ENCODE results near the gene E2F8. TPM values are rescaled to one million over a fixed set of nuclear protein-coding genes. Genes with fewer than 3 reads are reported as not detected.

E2F8 gene
- total RNA-seq, 1 donor from 2014 or later: 0.27 TPM

GRCh38 chr11:19244621-19245020 is 3.9 kb upstream of the E2F8 start:
- Histone ChIP-seq H3K4me3 (ENCODE audit: insufficient read depth, low read depth, low read length) (no peak overlapping the region), H3K36me3 (ENCODE audit: insufficient read depth, low read length) (no peaks in the 10 kb centered on the region), H3K9ac (ENCODE audit: low read length) (no peak overlapping the region), H4K20me1 (ENCODE audit: insufficient read depth, low read length) (no peaks in the 10 kb centered on the region), H2AFZ (ENCODE audit: low read depth, low read length) (no peak overlapping the region), H3K79me2 (ENCODE audit: insufficient read depth, low read length) (no peaks in the 10 kb centered on the region), H3K4me1 (ENCODE audit: insufficient read depth, low read length) (peaks cover 8% of the 10 kb centered on the region), H3K27me3 (ENCODE audit: insufficient read depth, low read length) (peaks cover 31% of the 10 kb centered on the region), H3K27ac (ENCODE audit: low read depth, low read length) (no peak overlapping the region), H3K4me2 (ENCODE audit: low read length) (no peak overlapping the region), H3K9me3 (ENCODE audit: insufficient read depth, low read depth, low read length) (no peaks in the 10 kb centered on the region)
- peaks cover 2% of the 10 kb centered on the region for H3K9me3 Mint-ChIP-seq (ENCODE audit: unreplicated experiment)
- DNase-seq (ENCODE audit: low read depth) (no peak), FAIRE-seq (no peak)
- no peak overlapping the region for H3K27ac Mint-ChIP-seq (ENCODE audit: unreplicated experiment)
- peaks cover under 1% of the 10 kb centered on the region for H3K36me3 Mint-ChIP-seq (ENCODE audit: low read depth, unreplicated experiment)
- H3K4me1 Mint-ChIP-seq (ENCODE audit: low read depth, unreplicated experiment): peaks cover 10% of the 10 kb centered on the region
- TF ChIP-seq, protein P1, sequence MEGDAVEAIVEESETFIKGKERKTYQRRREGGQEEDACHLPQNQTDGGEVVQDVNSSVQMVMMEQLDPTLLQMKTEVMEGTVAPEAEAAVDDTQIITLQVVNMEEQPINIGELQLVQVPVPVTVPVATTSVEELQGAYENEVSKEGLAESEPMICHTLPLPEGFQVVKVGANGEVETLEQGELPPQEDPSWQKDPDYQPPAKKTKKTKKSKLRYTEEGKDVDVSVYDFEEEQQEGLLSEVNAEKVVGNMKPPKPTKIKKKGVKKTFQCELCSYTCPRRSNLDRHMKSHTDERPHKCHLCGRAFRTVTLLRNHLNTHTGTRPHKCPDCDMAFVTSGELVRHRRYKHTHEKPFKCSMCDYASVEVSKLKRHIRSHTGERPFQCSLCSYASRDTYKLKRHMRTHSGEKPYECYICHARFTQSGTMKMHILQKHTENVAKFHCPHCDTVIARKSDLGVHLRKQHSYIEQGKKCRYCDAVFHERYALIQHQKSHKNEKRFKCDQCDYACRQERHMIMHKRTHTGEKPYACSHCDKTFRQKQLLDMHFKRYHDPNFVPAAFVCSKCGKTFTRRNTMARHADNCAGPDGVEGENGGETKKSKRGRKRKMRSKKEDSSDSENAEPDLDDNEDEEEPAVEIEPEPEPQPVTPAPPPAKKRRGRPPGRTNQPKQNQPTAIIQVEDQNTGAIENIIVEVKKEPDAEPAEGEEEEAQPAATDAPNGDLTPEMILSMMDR (IDR thresholded peaks at IDR 0.05; ENCODE audit: insufficient read depth, low read depth, low read length): no peak
- TF ChIP-seq EZH2 (IDR thresholded peaks at IDR 0.05; ENCODE audit: insufficient read depth, low read length): no peak
- H3K27me3 Mint-ChIP-seq (ENCODE audit: low read depth, unreplicated experiment): peaks cover 27% of the 10 kb centered on the region
- H3K4me3 Mint-ChIP-seq (ENCODE audit: unreplicated experiment): no peak overlapping the region

GRCh38 chr11:19244084-19244483 is 3.3 kb upstream of the E2F8 start:
- Histone ChIP-seq H3K4me2 (ENCODE audit: low read length) (no peak overlapping the region), H3K9me3 (ENCODE audit: insufficient read depth, low read depth, low read length) (no peaks in the 10 kb centered on the region), H3K4me1 (ENCODE audit: insufficient read depth, low read length) (peaks cover 8% of the 10 kb centered on the region), H3K4me3 (ENCODE audit: insufficient read depth, low read depth, low read length) (no peak overlapping the region), H3K36me3 (ENCODE audit: insufficient read depth, low read length) (no peaks in the 10 kb centered on the region), H4K20me1 (ENCODE audit: insufficient read depth, low read length) (no peaks in the 10 kb centered on the region), H2AFZ (ENCODE audit: low read depth, low read length) (no peak overlapping the region), H3K9ac (ENCODE audit: low read length) (no peak overlapping the region), H3K27me3 (ENCODE audit: insufficient read depth, low read length) (peaks cover 31% of the 10 kb centered on the region), H3K27ac (ENCODE audit: low read depth, low read length) (no peak overlapping the region), H3K79me2 (ENCODE audit: insufficient read depth, low read length) (no peaks in the 10 kb centered on the region)
- Mint-ChIP-seq H3K4me3 (ENCODE audit: unreplicated experiment) (no peak overlapping the region), H3K27me3 (ENCODE audit: low read depth, unreplicated experiment) (peaks cover 31% of the 10 kb centered on the region), H3K36me3 (ENCODE audit: low read depth, unreplicated experiment) (no peaks in the 10 kb centered on the region), H3K9me3 (ENCODE audit: unreplicated experiment) (no peaks in the 10 kb centered on the region), H3K4me1 (ENCODE audit: low read depth, unreplicated experiment) (peaks cover 10% of the 10 kb centered on the region), H3K27ac (ENCODE audit: unreplicated experiment) (no peak overlapping the region)
- FAIRE-seq (no peak), DNase-seq (ENCODE audit: low read depth) (no peak)
- TF ChIP-seq, protein P1 (IDR thresholded peaks at IDR 0.05; ENCODE audit: insufficient read depth, low read depth, low read length): no peak
- no peak for TF ChIP-seq EZH2 (IDR thresholded peaks at IDR 0.05; ENCODE audit: insufficient read depth, low read length)

- Mint-ChIP-seq H3K9me3 (ENCODE audit: unreplicated experiment) (no peaks in the 10 kb centered on the region), H3K27me3 (ENCODE audit: low read depth, unreplicated experiment) (peaks cover 31% of the 10 kb centered on the region), H3K27ac (ENCODE audit: unreplicated experiment) (no peak overlapping the region), H3K4me1 (ENCODE audit: low read depth, unreplicated experiment) (peaks cover 10% of the 10 kb centered on the region), H3K36me3 (ENCODE audit: low read depth, unreplicated experiment) (no peaks in the 10 kb centered on the region), H3K4me3 (ENCODE audit: unreplicated experiment) (no peak overlapping the region)
- Histone ChIP-seq H4K20me1 (ENCODE audit: insufficient read depth, low read length) (no peaks in the 10 kb centered on the region), H3K9me3 (ENCODE audit: insufficient read depth, low read depth, low read length) (no peaks in the 10 kb centered on the region), H3K36me3 (ENCODE audit: insufficient read depth, low read length) (no peaks in the 10 kb centered on the region), H3K9ac (ENCODE audit: low read length) (no peak overlapping the region), H3K27me3 (ENCODE audit: insufficient read depth, low read length) (peaks cover 29% of the 10 kb centered on the region), H3K79me2 (ENCODE audit: insufficient read depth, low read length) (no peaks in the 10 kb centered on the region), H3K4me3 (ENCODE audit: insufficient read depth, low read depth, low read length) (no peak overlapping the region), H3K4me2 (ENCODE audit: low read length) (no peak overlapping the region), H2AFZ (ENCODE audit: low read depth, low read length) (no peak overlapping the region), H3K4me1 (ENCODE audit: insufficient read depth, low read length) (peaks cover 8% of the 10 kb centered on the region), H3K27ac (ENCODE audit: low read depth, low read length) (no peak overlapping the region)
- FAIRE-seq (no peak), DNase-seq (ENCODE audit: low read depth) (no peak)
- TF ChIP-seq, protein P1 (IDR thresholded peaks at IDR 0.05; ENCODE audit: insufficient read depth, low read depth, low read length): no peak
- TF ChIP-seq EZH2 (IDR thresholded peaks at IDR 0.05; ENCODE audit: insufficient read depth, low read length): no peak
Measured at GRCh38 chr11:19243613-19244012, 2.9 kb upstream of the E2F8 start.
